ENCODE results near the gene CHFR.
"Not testable (repeated sequence)": the region's sequence is repeated elsewhere in the genome, so short reads cannot be mapped to it uniquely, and the experiment has no call there.

Gene CHFR

GRCh38 chr12:132866251-132866828, 21.1 kb downstream of the CHFR start:
- DNase-seq, result no peak
- Mint-ChIP-seq H3K36me3 (ENCODE audit: insufficient read depth) (peaks cover 59% of the 10 kb centered on the region), H3K4me3 (no peak overlapping the region), H3K4me1 (ENCODE audit: low read depth in 2 of 2) (peaks cover 6 to 7% of the 10 kb centered on the region in 2 donors), H3K27ac (peak overlapping the region; percentile 62 to 66), H3K9me3 (no peaks in the 10 kb centered on the region), H3K27me3 (no peaks in the 10 kb centered on the region)
- no peak for ATAC-seq (replicated peaks)

GRCh38 chr12:132861558-132861957, 25.8 kb downstream of the CHFR start:
- Mint-ChIP-seq H3K4me1 (ENCODE audit: low read depth in 2 of 2) (no peaks in the 10 kb centered on the region), H3K27me3 (no peaks in the 10 kb centered on the region), H3K9me3 (no peaks in the 10 kb centered on the region), H3K36me3 (ENCODE audit: insufficient read depth) (peaks cover 57% of the 10 kb centered on the region), H3K27ac (no peak overlapping the region), H3K4me3 (no peak overlapping the region)
- DNase-seq (no peak), ATAC-seq (replicated peaks) (no peak)

- DNase-seq, result no peak
- H3K9me3 Mint-ChIP-seq, result no peaks in the 10 kb centered on the region
- peaks cover 73% of the 10 kb centered on the region for H3K36me3 Mint-ChIP-seq (ENCODE audit: insufficient read depth)
- H3K27ac Mint-ChIP-seq, result no peak overlapping the region
- no peak overlapping the region for H3K4me3 Mint-ChIP-seq
- ATAC-seq (replicated peaks), result no peak
- no peaks in the 10 kb centered on the region for H3K27me3 Mint-ChIP-seq
- H3K4me1 Mint-ChIP-seq (ENCODE audit: low read depth in 2 of 2), result no peaks in the 10 kb centered on the region
Measured at GRCh38 chr12:132858718-132859266, 28.6 kb downstream of the CHFR start.

GRCh38 chr12:132857019-132857418, 30.4 kb downstream of the CHFR start:
- H3K27me3 Mint-ChIP-seq; H3K4me3 Mint-ChIP-seq; H3K4me1 Mint-ChIP-seq (ENCODE audit: low read depth in 2 of 2); H3K9me3 Mint-ChIP-seq; ATAC-seq (replicated peaks); DNase-seq; H3K27ac Mint-ChIP-seq: not testable (repeated sequence)
- peaks cover 87% of the 10 kb centered on the region for H3K36me3 Mint-ChIP-seq (ENCODE audit: insufficient read depth)

- Mint-ChIP-seq H3K4me1 (ENCODE audit: low read depth in 2 of 2) (no peaks in the 10 kb centered on the region), H3K36me3 (ENCODE audit: insufficient read depth) (peaks cover 87% of the 10 kb centered on the region), H3K9me3 (no peaks in the 10 kb centered on the region), H3K27ac (peak overlapping the region in 1 of 2 donors; percentile 59), H3K4me3 (no peak overlapping the region), H3K27me3 (no peaks in the 10 kb centered on the region)
- DNase-seq (no peak), ATAC-seq (replicated peaks) (no peak)
Measured at GRCh38 chr12:132856581-132856980, 30.8 kb downstream of the CHFR start.

GRCh38 chr12:132855211-132855610, 32.2 kb downstream of the CHFR start:
- H3K4me1 Mint-ChIP-seq (ENCODE audit: low read depth in 2 of 2); H3K27me3 Mint-ChIP-seq; H3K27ac Mint-ChIP-seq; ATAC-seq (replicated peaks); H3K4me3 Mint-ChIP-seq; H3K9me3 Mint-ChIP-seq; DNase-seq: not testable (repeated sequence)
- peaks cover 80% of the 10 kb centered on the region for H3K36me3 Mint-ChIP-seq (ENCODE audit: insufficient read depth)

GRCh38 chr12:132853285-132854092, 33.9 kb downstream of the CHFR start:
- no peak overlapping the region for H3K27ac Mint-ChIP-seq
- ATAC-seq (replicated peaks), result no peak
- H3K4me1 Mint-ChIP-seq (ENCODE audit: low read depth in 2 of 2), result peaks cover 0 to 1% of the 10 kb centered on the region in 2 donors
- DNase-seq, result no peak
- H3K4me3 Mint-ChIP-seq, result no peak overlapping the region
- peaks cover 71% of the 10 kb centered on the region for H3K36me3 Mint-ChIP-seq (ENCODE audit: insufficient read depth)
- no peaks in the 10 kb centered on the region for H3K27me3 Mint-ChIP-seq
- H3K9me3 Mint-ChIP-seq, result no peaks in the 10 kb centered on the region

- Mint-ChIP-seq H3K27me3 (no peaks in the 10 kb centered on the region), H3K4me3 (no peak overlapping the region), H3K27ac (no peak overlapping the region), H3K9me3 (no peaks in the 10 kb centered on the region), H3K36me3 (ENCODE audit: insufficient read depth) (peaks cover 71% of the 10 kb centered on the region), H3K4me1 (ENCODE audit: low read depth in 2 of 2) (peaks cover 0 to 1% of the 10 kb centered on the region in 2 donors)
- ATAC-seq (replicated peaks) (no peak), DNase-seq (no peak)
Measured at GRCh38 chr12:132852496-132852895, 34.9 kb downstream of the CHFR start.

GRCh38 chr12:132851465-132851864, 35.9 kb downstream of the CHFR start:
- ATAC-seq (replicated peaks) (no peak), DNase-seq (no peak)
- no peak overlapping the region for H3K4me3 Mint-ChIP-seq
- no peaks in the 10 kb centered on the region for H3K27me3 Mint-ChIP-seq
- H3K27ac Mint-ChIP-seq, result no peak overlapping the region
- H3K4me1 Mint-ChIP-seq (ENCODE audit: low read depth in 2 of 2), result peaks cover 0 to 1% of the 10 kb centered on the region in 2 donors
- no peaks in the 10 kb centered on the region for H3K9me3 Mint-ChIP-seq
- H3K36me3 Mint-ChIP-seq (ENCODE audit: insufficient read depth), result peaks cover 72% of the 10 kb centered on the region

- no peak overlapping the region for H3K27ac Mint-ChIP-seq
- peaks cover 71% of the 10 kb centered on the region for H3K36me3 Mint-ChIP-seq (ENCODE audit: insufficient read depth)
- H3K27me3 Mint-ChIP-seq, result no peaks in the 10 kb centered on the region
- ATAC-seq (replicated peaks) (no peak), DNase-seq (no peak)
- no peaks in the 10 kb centered on the region for H3K9me3 Mint-ChIP-seq
- H3K4me1 Mint-ChIP-seq (ENCODE audit: low read depth in 2 of 2), result peaks cover 0 to 1% of the 10 kb centered on the region in 2 donors
- H3K4me3 Mint-ChIP-seq, result no peak overlapping the region
Measured at GRCh38 chr12:132850291-132850690, 37.1 kb downstream of the CHFR start.

- Mint-ChIP-seq H3K36me3 (ENCODE audit: insufficient read depth) (peaks cover 72% of the 10 kb centered on the region), H3K4me1 (ENCODE audit: low read depth in 2 of 2) (peaks cover 0 to 1% of the 10 kb centered on the region in 2 donors), H3K9me3 (no peaks in the 10 kb centered on the region), H3K27me3 (no peaks in the 10 kb centered on the region), H3K4me3 (no peak overlapping the region), H3K27ac (no peak overlapping the region)
- ATAC-seq (replicated peaks) (no peak), DNase-seq (no peak)
Measured at GRCh38 chr12:132848521-132848920, 38.9 kb downstream of the CHFR start.

- Mint-ChIP-seq H3K27ac (no peak overlapping the region), H3K9me3 (no peaks in the 10 kb centered on the region), H3K36me3 (ENCODE audit: insufficient read depth) (peaks cover 71% of the 10 kb centered on the region), H3K4me1 (ENCODE audit: low read depth in 2 of 2) (peaks cover 0 to 1% of the 10 kb centered on the region in 2 donors), H3K4me3 (no peak overlapping the region), H3K27me3 (no peaks in the 10 kb centered on the region)
- DNase-seq (no peak), ATAC-seq (replicated peaks) (no peak)
Measured at GRCh38 chr12:132847363-132848356, 39.7 kb downstream of the CHFR start.

GRCh38 chr12:132844681-132845080, 42.7 kb downstream of the CHFR start:
- H3K4me3 Mint-ChIP-seq; H3K9me3 Mint-ChIP-seq; ATAC-seq (replicated peaks); H3K27ac Mint-ChIP-seq; H3K4me1 Mint-ChIP-seq (ENCODE audit: low read depth in 2 of 2); H3K27me3 Mint-ChIP-seq; DNase-seq: not testable (repeated sequence)
- H3K36me3 Mint-ChIP-seq (ENCODE audit: insufficient read depth), result peaks cover 83% of the 10 kb centered on the region
